GM21367 (cell line): Measurements from ENCODE around the gene ABHD17A.
A peak's percentile ranks its signal among the peaks of the same experiment; 100 is the strongest.

ENCODE experiments used
- ATAC-seq: cut with Tn5 transposase; IDR thresholded peaks from one replicate; pipeline ENCODE4 v1.9.1; 2021; ENCODE audit not compliant: unreplicated experiment

Gene ABHD17A

GRCh38 chr19:1885398-1886119, at the start of gene ABHD17A:
TSS of gene ABHD17A (minus strand) at chr19:1885496. CDS start at chr19:1881566, 3,930 bp downstream.
- peak; percentile 54 for ATAC-seq

- ATAC-seq, result no peak
Observed at GRCh38 chr19:1933942-1934341, 48.6 kb upstream of the ABHD17A start.

GRCh38 chr19:1933244-1933643, 47.9 kb upstream of the ABHD17A start:
- no peak for ATAC-seq

- no peak for ATAC-seq
Observed at GRCh38 chr19:1932395-1932794, 47.1 kb upstream of the ABHD17A start.

GRCh38 chr19:1931445-1931844, 46.1 kb upstream of the ABHD17A start:
- ATAC-seq, result no peak

- no peak for ATAC-seq
Observed at GRCh38 chr19:1929021-1929742, 43.9 kb upstream of the ABHD17A start.

GRCh38 chr19:1925544-1925943, 40.2 kb upstream of the ABHD17A start:
- ATAC-seq, result no peak

GRCh38 chr19:1924320-1924961, 39.1 kb upstream of the ABHD17A start:
- ATAC-seq, result no peak

- ATAC-seq, result no peak
Observed at GRCh38 chr19:1923319-1923718, 38.0 kb upstream of the ABHD17A start.

GRCh38 chr19:1922803-1923202, 37.5 kb upstream of the ABHD17A start:
- no peak for ATAC-seq

- ATAC-seq, result no peak
Observed at GRCh38 chr19:1921825-1922224, 36.5 kb upstream of the ABHD17A start.

- ATAC-seq, result no peak
Observed at GRCh38 chr19:1921326-1921725, 36.0 kb upstream of the ABHD17A start.

- no peak for ATAC-seq
Observed at GRCh38 chr19:1920644-1921043, 35.3 kb upstream of the ABHD17A start.

GRCh38 chr19:1918975-1919374, 33.7 kb upstream of the ABHD17A start:
- no peak for ATAC-seq

GRCh38 chr19:1917926-1918325, 32.6 kb upstream of the ABHD17A start:
- ATAC-seq, result no peak

GRCh38 chr19:1917146-1917545, 31.9 kb upstream of the ABHD17A start:
- no peak for ATAC-seq

GRCh38 chr19:1914826-1915341, 29.6 kb upstream of the ABHD17A start:
- no peak for ATAC-seq

- no peak for ATAC-seq
Observed at GRCh38 chr19:1913781-1914577, 28.7 kb upstream of the ABHD17A start.

- ATAC-seq, result no peak
Observed at GRCh38 chr19:1912760-1913505, 27.6 kb upstream of the ABHD17A start.

- no peak for ATAC-seq
Observed at GRCh38 chr19:1911995-1912394, 26.7 kb upstream of the ABHD17A start.
